Gastrocnemius medialis (tissue), 4 donors: ENCODE data around the gene ZFYVE26.

Experiments
- CTCF ChIP-seq, 5 experiments: fragments of 450-650 bp in 3 of 5; fragments of 200-600 bp in 2 of 5; sonication (generic) in 2 of 5; IDR thresholded peaks in 4 of 5; conservative IDR thresholded peaks in 1 of 5; 1 replicate in 4 of 5; 2 replicates in 1 of 5; pipeline ENCODE4 v1.5.1; 2016 to 2019; ENCODE audit warnings: antibody characterized with exemption in 5 of 5, mild to moderate bottlenecking in 3 of 5, moderate library complexity in 3 of 5
- POLR2A ChIP-seq, 2 donors: fragments of 450-650 bp; IDR thresholded peaks; one replicate each; pipeline ENCODE4 v1.6.1; 2017; ENCODE audit warnings: antibody characterized with exemption in 2 of 2, mild to moderate bottlenecking in 2 of 2, moderate library complexity in 2 of 2

GRCh38 chr14:67705211-67705610, 111.2 kb downstream of the ZFYVE26 start:
- TF ChIP-seq CTCF (IDR thresholded peaks at IDR 0.05 in 4 of 5, conservative IDR thresholded peaks at IDR 0.05 in 1 of 5) (no peak), POLR2A (IDR thresholded peaks at IDR 0.05) (no peak)
